GM18499 (cell line): ENCODE data around the gene METTL5.
A peak's percentile ranks its signal among the peaks of the same experiment; 100 is the strongest.
"Not testable (repeated sequence)": the region's sequence is repeated elsewhere in the genome, so short reads cannot be mapped to it uniquely, and the experiment has no call there.

Source experiments
- ATAC-seq: cut with Tn5 transposase; IDR thresholded peaks from one replicate; pipeline ENCODE4 v1.9.1; 2021; ENCODE audit warnings: moderate number of reproducible peaks; ENCODE audit not compliant: insufficient read depth, unreplicated experiment

The METTL5 gene

DNA sequence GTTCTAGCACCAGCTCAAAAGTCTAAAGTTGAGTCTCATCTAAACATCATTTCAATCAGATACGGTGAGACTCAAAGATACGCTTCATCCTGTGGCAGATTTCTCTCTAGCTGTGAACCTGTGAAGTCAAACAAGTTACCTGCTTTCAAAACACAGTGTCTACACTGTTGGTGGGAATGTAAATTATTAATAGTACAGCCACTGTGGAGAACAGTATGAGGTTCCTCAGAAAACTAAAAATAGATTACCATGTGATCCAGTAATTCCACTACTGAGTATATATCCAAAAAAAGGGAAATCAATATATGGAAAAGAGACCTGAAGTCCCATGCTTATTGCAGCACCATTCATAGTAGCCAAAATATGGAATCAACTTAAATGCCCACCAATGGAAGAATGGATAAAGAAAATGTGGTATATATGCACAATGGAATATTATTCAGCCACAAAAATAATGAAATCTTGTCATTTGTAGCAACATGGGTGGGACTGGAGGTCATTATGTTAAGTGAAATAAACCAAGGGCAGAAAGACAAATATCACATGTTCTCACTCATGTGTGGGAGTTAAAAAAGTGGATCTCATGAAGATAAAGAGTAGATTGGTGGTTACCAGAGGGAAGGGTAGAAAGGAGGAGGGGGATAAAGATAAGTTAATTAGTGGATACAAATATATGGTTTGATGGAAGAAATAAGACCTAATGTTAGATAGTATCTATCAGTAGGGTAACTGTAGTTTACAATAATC is 14.2 kb upstream of the METTL5 start:
- no peak for ATAC-seq

GRCh38 chr2:169834401-169834800 is 9.7 kb upstream of the METTL5 start:
- ATAC-seq = no peak

DNA sequence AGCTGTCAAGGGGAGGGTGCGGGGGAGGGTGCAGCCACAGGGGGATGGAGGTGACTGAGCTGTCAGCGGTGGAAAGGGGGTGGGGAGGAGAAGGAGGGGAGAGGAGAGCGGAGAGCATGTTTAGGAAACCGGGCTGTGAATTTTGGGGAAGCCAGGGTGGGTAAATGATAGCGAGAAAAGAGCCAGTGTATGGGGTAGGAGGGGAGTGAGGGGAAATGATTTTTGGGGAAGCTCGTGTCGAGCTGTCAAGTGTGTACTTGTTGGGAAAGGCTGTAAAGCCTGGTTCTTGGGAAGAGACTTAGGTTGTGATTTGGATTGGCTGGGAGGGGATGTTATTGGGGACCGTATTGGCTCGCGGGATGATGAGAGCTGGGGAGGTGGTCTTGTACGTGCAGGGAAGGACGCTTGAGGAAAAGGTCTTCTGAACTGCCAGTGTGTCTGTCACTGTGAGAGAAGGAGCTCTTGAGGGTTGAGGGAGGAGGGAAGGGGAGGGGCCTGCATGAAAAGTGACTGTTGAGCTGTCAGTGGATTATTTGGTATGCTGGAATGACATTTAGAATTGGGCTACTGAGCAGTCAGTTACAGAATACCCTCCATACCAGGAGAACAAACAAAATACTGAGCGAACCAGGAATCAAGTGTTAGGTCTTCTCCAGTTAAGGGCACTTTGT is 3.6 kb upstream of the METTL5 start:
- ATAC-seq = no peak

DNA sequence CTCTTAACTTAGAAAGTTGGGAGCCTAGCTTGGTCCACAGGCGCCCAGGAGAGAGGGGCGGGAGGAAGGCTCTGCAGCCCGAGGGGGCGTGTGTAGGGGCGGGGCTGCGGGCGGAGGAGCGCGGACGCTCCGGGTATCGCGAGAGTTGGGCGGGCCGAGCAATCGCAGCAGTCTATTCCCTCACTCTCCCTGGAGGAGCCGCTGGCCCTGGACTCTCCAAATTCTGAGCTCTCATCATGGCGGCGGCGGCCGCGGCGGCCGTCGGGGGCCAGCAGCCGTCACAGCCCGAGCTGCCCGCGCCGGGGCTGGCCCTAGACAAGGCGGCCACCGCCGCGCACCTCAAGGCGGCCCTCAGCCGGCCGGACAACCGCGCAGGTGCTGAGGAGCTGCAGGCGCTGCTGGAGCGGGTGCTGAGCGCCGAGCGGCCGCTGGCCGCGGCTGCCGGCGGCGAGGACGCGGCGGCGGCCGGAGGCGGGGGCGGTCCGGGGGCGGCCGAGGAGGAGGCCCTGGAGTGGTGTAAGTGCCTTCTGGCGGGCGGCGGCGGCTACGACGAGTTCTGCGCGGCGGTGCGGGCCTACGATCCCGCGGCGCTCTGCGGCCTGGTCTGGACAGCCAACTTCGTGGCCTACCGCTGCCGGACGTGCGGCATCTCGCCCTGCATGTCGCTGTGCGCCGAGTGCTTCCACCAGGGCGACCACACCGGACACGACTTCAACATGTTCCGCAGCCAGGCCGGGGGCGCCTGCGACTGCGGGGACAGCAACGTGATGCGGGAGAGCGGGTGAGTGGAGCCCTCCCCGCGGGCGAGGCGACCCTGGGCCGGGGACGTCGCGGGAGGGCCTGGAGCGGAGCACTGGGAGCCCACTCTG is 2.8 kb upstream of the METTL5 start, which contains the start of gene UBR3:
TSS of gene UBR3 (plus strand) at position 183 of the 869 bp plus-strand sequence. CDS start at position 237, 54 bp downstream.
- peak; percentile 62 for ATAC-seq

- no peak for ATAC-seq
Observed at GRCh38 chr2:169823996-169824372, 721 bp downstream of the METTL5 start.

DNA sequence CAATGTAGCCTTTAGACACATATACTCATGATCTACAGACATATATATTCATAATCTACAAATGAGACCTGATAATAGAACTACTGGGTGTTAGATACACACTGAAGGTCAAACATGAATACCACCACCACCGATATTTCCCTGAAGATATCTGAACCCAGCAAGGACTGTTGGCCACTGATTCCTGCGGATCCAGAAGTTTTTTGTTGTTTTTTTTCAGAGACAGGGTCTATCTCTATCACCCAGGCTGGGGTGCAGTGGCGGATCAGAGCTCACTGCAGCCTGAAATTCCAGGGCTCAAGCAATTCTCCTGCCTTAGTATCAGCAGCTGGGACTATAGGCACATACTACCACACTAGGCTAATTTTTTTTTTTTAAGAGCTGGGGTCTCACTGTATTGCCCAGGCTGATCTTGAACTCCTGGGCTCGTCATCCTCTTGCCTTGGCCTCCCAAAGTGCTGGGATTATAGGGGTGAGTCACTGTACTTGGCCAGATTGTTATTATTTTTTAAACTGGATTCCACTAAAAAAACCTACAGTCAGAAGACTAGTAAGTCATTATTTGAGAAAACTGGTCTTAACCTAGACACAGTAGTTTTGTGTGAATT is 1.8 kb downstream of the METTL5 start:
- no peak for ATAC-seq

DNA sequence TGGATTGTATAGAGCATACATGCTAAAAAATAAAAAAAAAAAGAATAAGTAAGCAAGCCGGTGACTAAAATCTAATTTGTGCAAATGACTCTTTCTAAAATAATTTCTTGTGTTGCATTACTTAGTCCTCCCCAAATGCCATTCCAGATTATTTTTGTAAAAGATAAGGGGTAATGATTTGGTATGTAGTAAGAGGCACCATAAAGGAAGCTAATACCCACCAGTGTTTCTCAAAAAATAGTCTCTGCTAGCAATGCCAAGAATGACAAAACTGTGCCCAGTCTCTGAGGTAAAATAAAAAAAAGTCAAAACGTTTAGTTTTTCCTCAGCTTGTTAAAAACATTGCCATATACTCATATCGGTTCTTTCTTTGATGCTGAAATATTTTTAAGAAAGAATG is 2.7 kb downstream of the METTL5 start:
- ATAC-seq = no peak

DNA sequence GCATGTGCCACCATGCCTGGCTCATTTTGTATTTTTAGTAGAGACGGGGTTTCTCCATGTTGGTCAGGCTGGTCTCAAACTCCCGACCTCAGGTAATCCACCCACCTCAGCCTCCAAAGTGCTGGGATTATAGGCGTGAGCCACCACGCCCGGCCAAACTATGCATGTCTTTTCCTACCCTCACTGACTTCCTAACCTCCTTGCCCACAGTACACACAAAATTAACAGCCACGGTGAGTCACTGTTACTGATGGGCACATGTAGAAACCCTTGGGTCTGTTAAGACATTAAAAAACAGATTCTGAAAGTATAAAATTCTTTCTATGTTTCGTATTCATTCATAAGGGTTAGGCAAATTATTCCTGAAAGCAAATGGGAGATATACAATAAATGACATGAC is 4.6 kb downstream of the METTL5 start:
- not testable (repeated sequence) for ATAC-seq

- no peak for ATAC-seq
Observed at GRCh38 chr2:169819106-169819505, 5.6 kb downstream of the METTL5 start.

DNA sequence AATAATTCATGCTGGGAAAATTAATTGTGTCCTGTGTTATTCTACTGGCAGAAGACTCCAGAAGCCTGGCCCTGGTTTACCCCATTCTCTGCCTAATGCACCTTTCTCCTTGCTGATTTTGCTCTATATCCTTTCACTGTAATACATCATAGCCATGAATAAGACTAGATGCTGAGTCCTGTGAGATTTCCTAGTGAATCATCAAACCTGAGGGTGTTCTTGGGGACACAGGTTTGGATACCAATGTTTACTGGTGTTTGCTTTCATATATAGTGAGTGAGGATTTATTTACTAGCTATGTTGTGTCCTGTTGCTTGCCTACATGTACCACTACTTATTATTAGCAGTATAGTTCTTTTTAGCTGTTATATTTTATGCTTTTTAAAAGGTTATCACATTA is 6.5 kb downstream of the METTL5 start:
- no peak for ATAC-seq

- not testable (repeated sequence) for ATAC-seq
Observed at GRCh38 chr2:169817369-169817768, 7.3 kb downstream of the METTL5 start.

GRCh38 chr2:169816961-169817360 is 7.7 kb downstream of the METTL5 start:
- not testable (repeated sequence) for ATAC-seq

GRCh38 chr2:169815849-169816248 is 8.9 kb downstream of the METTL5 start:
- ATAC-seq = no peak

- ATAC-seq = no peak
Observed at GRCh38 chr2:169808221-169808620, 16.5 kb downstream of the METTL5 start.

DNA sequence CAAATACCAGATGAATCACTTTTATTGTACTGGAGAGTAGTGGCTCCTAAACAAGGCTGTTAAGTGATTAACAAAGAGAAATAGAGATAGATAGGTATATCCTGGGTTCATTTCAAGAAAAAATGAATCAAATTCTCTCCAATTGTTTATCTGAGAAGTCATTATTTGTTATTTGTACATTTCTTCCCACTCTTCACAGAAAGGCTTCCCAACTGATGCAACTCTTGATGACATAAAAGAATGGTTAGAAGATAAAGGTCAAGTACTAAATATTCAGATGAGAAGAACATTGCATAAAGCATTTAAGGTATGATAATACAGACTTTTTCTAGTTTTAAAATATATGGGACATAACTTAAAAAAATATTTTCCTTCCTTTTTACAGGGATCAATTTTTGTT is 18.1 kb downstream of the METTL5 start:
- ATAC-seq = no peak

DNA sequence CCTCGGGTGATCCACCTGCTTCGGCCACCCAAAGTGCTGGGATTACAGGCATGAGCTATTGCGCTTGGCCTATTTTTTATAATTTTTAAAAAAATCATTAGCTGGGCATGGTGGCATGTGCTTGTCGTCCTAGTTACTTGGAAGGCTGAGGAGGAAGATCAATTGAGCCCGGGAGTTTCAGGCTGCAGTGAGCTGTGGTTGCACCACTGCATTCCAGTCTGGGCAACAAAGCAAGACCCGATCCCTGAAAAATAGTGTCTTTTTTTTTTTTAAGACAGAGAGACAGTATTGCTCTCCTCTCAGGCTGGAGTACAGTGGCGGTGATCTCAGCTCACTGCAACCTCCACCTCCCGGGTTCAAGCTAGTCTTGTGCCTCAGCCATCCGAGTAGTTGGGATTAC is 21.2 kb downstream of the METTL5 start:
- no peak for ATAC-seq

DNA sequence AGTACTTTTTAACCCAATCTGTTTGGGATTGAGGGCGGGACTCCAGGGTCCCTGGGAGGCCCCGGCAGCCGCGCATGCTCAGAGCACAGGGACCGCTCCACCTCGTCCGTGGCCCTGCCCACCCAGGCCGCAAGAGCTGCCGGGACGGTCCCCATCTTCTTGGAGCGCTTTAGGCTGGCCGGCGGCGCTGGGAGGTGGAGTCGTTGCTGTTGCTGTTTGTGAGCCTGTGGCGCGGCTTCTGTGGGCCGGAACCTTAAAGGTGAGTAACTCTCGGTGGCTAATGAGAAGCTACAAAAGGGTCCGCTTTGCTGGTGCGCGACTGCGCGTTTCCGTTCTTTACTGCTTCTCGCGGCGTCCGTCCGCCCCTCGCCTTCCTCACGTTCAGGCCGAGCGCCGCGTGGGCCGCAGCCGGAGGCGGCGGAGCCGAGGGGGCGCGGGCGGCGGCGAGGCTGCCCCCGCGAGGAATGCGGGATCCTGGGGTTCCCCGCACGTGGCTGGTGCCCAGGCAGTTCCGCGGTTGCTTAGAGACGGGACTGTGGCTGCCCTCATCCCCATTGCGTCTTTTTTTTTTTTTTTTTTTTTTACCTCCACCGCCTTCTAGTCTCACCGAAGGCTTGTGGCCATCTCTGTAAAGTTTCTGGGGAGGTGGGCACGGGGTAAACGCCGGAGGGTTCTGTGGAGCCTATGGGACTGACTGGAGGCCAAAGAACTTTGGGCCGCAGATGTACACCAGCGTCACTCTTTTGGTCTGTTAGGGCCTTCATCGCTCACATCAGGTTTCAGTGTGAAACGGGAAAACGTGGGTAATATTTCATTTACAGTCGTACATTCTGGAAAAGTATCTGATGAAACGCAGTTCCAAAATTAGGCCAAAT is 25.8 kb downstream of the METTL5 start, which contains the start of gene SSB:
TSS of gene SSB (plus strand) at position 154 of the 875 bp plus-strand sequence. CDS start 2,090 bp downstream, outside the sequence.
- ATAC-seq = peak; percentile 75

- no peak for ATAC-seq
Observed at GRCh38 chr2:169798397-169798717, 26.3 kb downstream of the METTL5 start.

- ATAC-seq = no peak
Observed at GRCh38 chr2:169797601-169798000, 27.1 kb downstream of the METTL5 start.

GRCh38 chr2:169796441-169796840 is 28.3 kb downstream of the METTL5 start:
- no peak for ATAC-seq
